GM21390 (cell line): ENCODE measurements around the gene CALR3.
"Not testable (repeated sequence)": the region's sequence is repeated elsewhere in the genome, so short reads cannot be mapped to it uniquely, and the experiment has no call there.

Source experiments
- ATAC-seq: cut with Tn5 transposase; IDR thresholded peaks from one replicate; pipeline ENCODE4 v1.9.1; 2021; ENCODE audit not compliant: unreplicated experiment

The CALR3 gene

GRCh38 chr19:16524991-16525734 is 29.2 kb upstream of the CALR3 start:
- no peak for ATAC-seq

GRCh38 chr19:16522559-16523377 is 26.8 kb upstream of the CALR3 start:
- no peak for ATAC-seq

GRCh38 chr19:16521715-16522289 is 25.8 kb upstream of the CALR3 start:
- no peak for ATAC-seq

- ATAC-seq = no peak
Observed at GRCh38 chr19:16520986-16521624, 25.1 kb upstream of the CALR3 start.

- no peak for ATAC-seq
Observed at GRCh38 chr19:16520074-16520973, 24.4 kb upstream of the CALR3 start.

- ATAC-seq = no peak
Observed at GRCh38 chr19:16519230-16519687, 23.3 kb upstream of the CALR3 start.

GRCh38 chr19:16518483-16519229 is 22.7 kb upstream of the CALR3 start:
- ATAC-seq = no peak

GRCh38 chr19:16518061-16518460 is 22.1 kb upstream of the CALR3 start:
- no peak for ATAC-seq

GRCh38 chr19:16516923-16517610 is 21.1 kb upstream of the CALR3 start:
- ATAC-seq = no peak

GRCh38 chr19:16516381-16516780 is 20.4 kb upstream of the CALR3 start:
- no peak for ATAC-seq

- ATAC-seq = no peak
Observed at GRCh38 chr19:16514383-16515019, 18.5 kb upstream of the CALR3 start.

- ATAC-seq = not testable (repeated sequence)
Observed at GRCh38 chr19:16512611-16513010, 16.6 kb upstream of the CALR3 start.

GRCh38 chr19:16509141-16510061 is 13.4 kb upstream of the CALR3 start:
- no peak for ATAC-seq

- no peak for ATAC-seq
Observed at GRCh38 chr19:16508546-16508945, 12.6 kb upstream of the CALR3 start.

- ATAC-seq = no peak
Observed at GRCh38 chr19:16506961-16507360, 11.0 kb upstream of the CALR3 start.

- not testable (repeated sequence) for ATAC-seq
Observed at GRCh38 chr19:16506161-16506560, 10.2 kb upstream of the CALR3 start.

GRCh38 chr19:16504271-16504670 is 8.3 kb upstream of the CALR3 start:
- ATAC-seq = no peak
